ENCODE measurements around the gene EXOC3L4.
A peak's percentile ranks its signal among the peaks of the same experiment; 100 is the strongest.
"Not testable (repeated sequence)": the region's sequence is repeated elsewhere in the genome, so short reads cannot be mapped to it uniquely, and the experiment has no call there.

The EXOC3L4 gene

GRCh38 chr14:103108749-103109207 is 14.3 kb downstream of the EXOC3L4 start:
- peak; percentile 57 for DNase-seq

GRCh38 chr14:103109535-103110441 is 15.3 kb downstream of the EXOC3L4 start:
- DNase-seq: peak; percentile 71

- DNase-seq: peak; percentile 59
Observed at GRCh38 chr14:103110681-103111231, 16.2 kb downstream of the EXOC3L4 start.

- DNase-seq: no peak
Observed at GRCh38 chr14:103111232-103111868, 16.8 kb downstream of the EXOC3L4 start.

- DNase-seq: no peak
Observed at GRCh38 chr14:103112400-103113243, 18.1 kb downstream of the EXOC3L4 start.

GRCh38 chr14:103113303-103113702 is 18.8 kb downstream of the EXOC3L4 start:
- DNase-seq: no peak

GRCh38 chr14:103113774-103114173 is 19.2 kb downstream of the EXOC3L4 start:
- no peak for DNase-seq

- not testable (repeated sequence) for DNase-seq
Observed at GRCh38 chr14:103115086-103115679, 20.7 kb downstream of the EXOC3L4 start.

GRCh38 chr14:103115845-103116572 is 21.5 kb downstream of the EXOC3L4 start:
- no peak for DNase-seq

GRCh38 chr14:103116636-103117035 is 22.1 kb downstream of the EXOC3L4 start:
- no peak for DNase-seq

- DNase-seq: not testable (repeated sequence)
Observed at GRCh38 chr14:103117499-103117898, 23.0 kb downstream of the EXOC3L4 start.

- peak; percentile 91 for DNase-seq
Observed at GRCh38 chr14:103118018-103118662, 23.6 kb downstream of the EXOC3L4 start.

- DNase-seq: no peak
Observed at GRCh38 chr14:103118663-103119404, 24.3 kb downstream of the EXOC3L4 start.

GRCh38 chr14:103119527-103119926 is 25.0 kb downstream of the EXOC3L4 start:
- not testable (repeated sequence) for DNase-seq

- DNase-seq: no peak
Observed at GRCh38 chr14:103121121-103121845, 26.8 kb downstream of the EXOC3L4 start.

GRCh38 chr14:103121846-103122584 is 27.5 kb downstream of the EXOC3L4 start:
- DNase-seq: peak; percentile 91

GRCh38 chr14:103122585-103122946 is 28.0 kb downstream of the EXOC3L4 start:
- peak; percentile 58 for DNase-seq

GRCh38 chr14:103122947-103123633 is 28.6 kb downstream of the EXOC3L4 start, which contains the start of gene TNFAIP2:
Gene TNFAIP2 (plus strand): TSS chr14:103123461. CDS start chr14:103126458, 2,997 bp downstream.
- peak; percentile 76 for DNase-seq

All from right hindlimb (tissue), 1 donor.